Activated naive CD8-positive, alpha-beta T cell treated with anti-CD3 and anti-CD28 coated beads for 36 hours (primary cell): ENCODE results near the gene GIT2. TPM values are rescaled to one million over a fixed set of nuclear protein-coding genes. Genes with fewer than 3 reads are reported as not detected.

Experiments used
- DNase-seq: peaks from one replicate; pipeline ENCODE4 v3.0.0; 2021
- H3K27ac Mint-ChIP-seq: one replicate; pipeline ENCODE4 v1.8.0; 2022; ENCODE audit warnings: mild to moderate bottlenecking, moderate library complexity, mixed read lengths
- H3K27me3 Mint-ChIP-seq: one replicate; pipeline ENCODE4 v1.8.0; 2022; ENCODE audit warnings: mild to moderate bottlenecking, mixed read lengths
- H3K36me3 Mint-ChIP-seq: one replicate; pipeline ENCODE4 v1.8.0; 2021; ENCODE audit warnings: mild to moderate bottlenecking, mixed read lengths
- H3K4me1 Mint-ChIP-seq: one replicate; pipeline ENCODE4 v1.8.0; 2021; ENCODE audit warnings: mixed read lengths
- H3K4me3 Mint-ChIP-seq: one replicate; pipeline ENCODE4 v1.8.0; 2022; ENCODE audit warnings: mild to moderate bottlenecking, moderate library complexity, mixed read lengths
- H3K9me3 Mint-ChIP-seq: one replicate; pipeline ENCODE4 v1.8.0; 2022; ENCODE audit warnings: mixed read lengths
- total RNA-seq, 2 experiments: library from RNA; stranded (reverse); gene quantifications; one replicate each; pipeline ENCODE4 v1.2.3, GENCODE V29; 2021

The GIT2 gene
- total RNA-seq, 2 experiments from 2014 or later = 50.6 to 51.0 TPM

GRCh38 chr12:109968032-109968420, 28.1 kb downstream of the GIT2 start:
- H3K4me3 Mint-ChIP-seq = no peak overlapping the region
- no peak for DNase-seq
- H3K27ac Mint-ChIP-seq = peak overlapping the region; percentile 82
- H3K9me3 Mint-ChIP-seq = no peaks in the 10 kb centered on the region
- H3K36me3 Mint-ChIP-seq = peaks cover 18% of the 10 kb centered on the region
- H3K27me3 Mint-ChIP-seq = no peaks in the 10 kb centered on the region
- H3K4me1 Mint-ChIP-seq = peaks cover 11% of the 10 kb centered on the region

GRCh38 chr12:109967383-109968031, 28.7 kb downstream of the GIT2 start:
- Mint-ChIP-seq H3K9me3 (no peaks in the 10 kb centered on the region), H3K27me3 (no peaks in the 10 kb centered on the region), H3K4me1 (peaks cover 11% of the 10 kb centered on the region), H3K4me3 (no peak overlapping the region), H3K36me3 (peaks cover 15% of the 10 kb centered on the region), H3K27ac (peak overlapping the region; percentile 82)
- no peak for DNase-seq

GRCh38 chr12:109966546-109966945, 29.6 kb downstream of the GIT2 start:
- no peaks in the 10 kb centered on the region for H3K9me3 Mint-ChIP-seq
- no peaks in the 10 kb centered on the region for H3K27me3 Mint-ChIP-seq
- no peak for DNase-seq
- H3K4me1 Mint-ChIP-seq = peaks cover 11% of the 10 kb centered on the region
- peaks cover 8% of the 10 kb centered on the region for H3K36me3 Mint-ChIP-seq
- H3K27ac Mint-ChIP-seq = no peak overlapping the region
- H3K4me3 Mint-ChIP-seq = no peak overlapping the region

- Mint-ChIP-seq H3K36me3 (peaks cover 6% of the 10 kb centered on the region), H3K9me3 (no peaks in the 10 kb centered on the region), H3K4me1 (peaks cover 11% of the 10 kb centered on the region), H3K27ac (no peak overlapping the region), H3K4me3 (no peak overlapping the region), H3K27me3 (no peaks in the 10 kb centered on the region)
- no peak for DNase-seq
Observed at GRCh38 chr12:109963743-109964429, 32.3 kb downstream of the GIT2 start.

GRCh38 chr12:109963330-109963729, 32.8 kb downstream of the GIT2 start:
- H3K4me1 Mint-ChIP-seq = peaks cover 10% of the 10 kb centered on the region
- no peak for DNase-seq
- peaks cover 11% of the 10 kb centered on the region for H3K36me3 Mint-ChIP-seq
- H3K27ac Mint-ChIP-seq = no peak overlapping the region
- no peak overlapping the region for H3K4me3 Mint-ChIP-seq
- no peaks in the 10 kb centered on the region for H3K9me3 Mint-ChIP-seq
- no peaks in the 10 kb centered on the region for H3K27me3 Mint-ChIP-seq

- H3K9me3 Mint-ChIP-seq = no peaks in the 10 kb centered on the region
- H3K27ac Mint-ChIP-seq = no peak overlapping the region
- H3K36me3 Mint-ChIP-seq = peaks cover 12% of the 10 kb centered on the region
- no peaks in the 10 kb centered on the region for H3K27me3 Mint-ChIP-seq
- no peak for DNase-seq
- H3K4me3 Mint-ChIP-seq = no peak overlapping the region
- peaks cover 1% of the 10 kb centered on the region for H3K4me1 Mint-ChIP-seq
Observed at GRCh38 chr12:109962398-109962797, 33.8 kb downstream of the GIT2 start.

- Mint-ChIP-seq H3K27ac (no peak overlapping the region), H3K4me1 (no peaks in the 10 kb centered on the region), H3K4me3 (no peak overlapping the region), H3K27me3 (no peaks in the 10 kb centered on the region), H3K9me3 (no peaks in the 10 kb centered on the region), H3K36me3 (peaks cover 15% of the 10 kb centered on the region)
- no peak for DNase-seq
Observed at GRCh38 chr12:109961612-109962011, 34.6 kb downstream of the GIT2 start.

GRCh38 chr12:109961201-109961600, 35.0 kb downstream of the GIT2 start:
- Mint-ChIP-seq H3K9me3 (no peaks in the 10 kb centered on the region), H3K36me3 (peaks cover 16% of the 10 kb centered on the region), H3K4me1 (no peaks in the 10 kb centered on the region), H3K27me3 (no peaks in the 10 kb centered on the region), H3K27ac (no peak overlapping the region), H3K4me3 (no peak overlapping the region)
- no peak for DNase-seq

GRCh38 chr12:109959411-109960093, 36.6 kb downstream of the GIT2 start:
- H3K36me3 Mint-ChIP-seq = peaks cover 23% of the 10 kb centered on the region
- H3K9me3 Mint-ChIP-seq = no peaks in the 10 kb centered on the region
- H3K27ac Mint-ChIP-seq = no peak overlapping the region
- H3K4me1 Mint-ChIP-seq = no peaks in the 10 kb centered on the region
- H3K4me3 Mint-ChIP-seq = no peak overlapping the region
- no peaks in the 10 kb centered on the region for H3K27me3 Mint-ChIP-seq
- DNase-seq = no peak

- no peaks in the 10 kb centered on the region for H3K4me1 Mint-ChIP-seq
- no peak for DNase-seq
Observed at GRCh38 chr12:109958374-109958773, 37.8 kb downstream of the GIT2 start.

GRCh38 chr12:109953656-109954055, 42.5 kb downstream of the GIT2 start:
- Mint-ChIP-seq H3K4me3 (no peak overlapping the region), H3K27ac (peak overlapping the region; percentile 71), H3K36me3 (peaks cover 28% of the 10 kb centered on the region), H3K27me3 (no peaks in the 10 kb centered on the region), H3K9me3 (no peaks in the 10 kb centered on the region), H3K4me1 (peaks cover 12% of the 10 kb centered on the region)
- DNase-seq = no peak

More at GRCh38 chr12:109958374-109958773, 37.8 kb downstream of the GIT2 start:
- no peaks in the 10 kb centered on the region for H3K9me3 Mint-ChIP-seq
- no peak overlapping the region for H3K27ac Mint-ChIP-seq
- H3K4me3 Mint-ChIP-seq = no peak overlapping the region
- no peaks in the 10 kb centered on the region for H3K27me3 Mint-ChIP-seq
- H3K36me3 Mint-ChIP-seq = peaks cover 23% of the 10 kb centered on the region

- Mint-ChIP-seq H3K4me3 (no peak overlapping the region), H3K27me3 (no peaks in the 10 kb centered on the region), H3K27ac (no peak overlapping the region), H3K9me3 (no peaks in the 10 kb centered on the region), H3K36me3 (peaks cover 30% of the 10 kb centered on the region), H3K4me1 (peaks cover 19% of the 10 kb centered on the region)
- DNase-seq = no peak
Observed at GRCh38 chr12:109952873-109953272, 43.3 kb downstream of the GIT2 start.

- DNase-seq = no peak
- peaks cover 24% of the 10 kb centered on the region for H3K4me1 Mint-ChIP-seq
- H3K4me3 Mint-ChIP-seq = no peak overlapping the region
- peak overlapping the region; percentile 20 for H3K27ac Mint-ChIP-seq
- H3K27me3 Mint-ChIP-seq = no peaks in the 10 kb centered on the region
- peaks cover 33% of the 10 kb centered on the region for H3K36me3 Mint-ChIP-seq
- no peaks in the 10 kb centered on the region for H3K9me3 Mint-ChIP-seq
Observed at GRCh38 chr12:109952160-109952858, 43.9 kb downstream of the GIT2 start.

GRCh38 chr12:109951751-109952150, 44.4 kb downstream of the GIT2 start:
- Mint-ChIP-seq H3K9me3 (no peaks in the 10 kb centered on the region), H3K27me3 (no peaks in the 10 kb centered on the region), H3K36me3 (peaks cover 36% of the 10 kb centered on the region), H3K4me3 (no peak overlapping the region), H3K27ac (peak overlapping the region; percentile 54), H3K4me1 (peaks cover 30% of the 10 kb centered on the region)
- no peak for DNase-seq

- no peaks in the 10 kb centered on the region for H3K27me3 Mint-ChIP-seq
- H3K4me1 Mint-ChIP-seq = peaks cover 34% of the 10 kb centered on the region
- H3K36me3 Mint-ChIP-seq = peaks cover 36% of the 10 kb centered on the region
- H3K9me3 Mint-ChIP-seq = no peaks in the 10 kb centered on the region
- H3K27ac Mint-ChIP-seq = no peak overlapping the region
- no peak for DNase-seq
- H3K4me3 Mint-ChIP-seq = no peak overlapping the region
Observed at GRCh38 chr12:109951136-109951535, 45.0 kb downstream of the GIT2 start.
